Femur (tissue), 1 donor: Measurements from ENCODE around the gene PDE7B.

Source experiments
- DNase-seq: peaks from one replicate; pipeline ENCODE4 v3.0.0-alpha.2; 2017

Gene PDE7B

GRCh38 chr6:135891710-135892109 lies 40.2 kb downstream of the PDE7B start:
- DNase-seq = no peak

DNA sequence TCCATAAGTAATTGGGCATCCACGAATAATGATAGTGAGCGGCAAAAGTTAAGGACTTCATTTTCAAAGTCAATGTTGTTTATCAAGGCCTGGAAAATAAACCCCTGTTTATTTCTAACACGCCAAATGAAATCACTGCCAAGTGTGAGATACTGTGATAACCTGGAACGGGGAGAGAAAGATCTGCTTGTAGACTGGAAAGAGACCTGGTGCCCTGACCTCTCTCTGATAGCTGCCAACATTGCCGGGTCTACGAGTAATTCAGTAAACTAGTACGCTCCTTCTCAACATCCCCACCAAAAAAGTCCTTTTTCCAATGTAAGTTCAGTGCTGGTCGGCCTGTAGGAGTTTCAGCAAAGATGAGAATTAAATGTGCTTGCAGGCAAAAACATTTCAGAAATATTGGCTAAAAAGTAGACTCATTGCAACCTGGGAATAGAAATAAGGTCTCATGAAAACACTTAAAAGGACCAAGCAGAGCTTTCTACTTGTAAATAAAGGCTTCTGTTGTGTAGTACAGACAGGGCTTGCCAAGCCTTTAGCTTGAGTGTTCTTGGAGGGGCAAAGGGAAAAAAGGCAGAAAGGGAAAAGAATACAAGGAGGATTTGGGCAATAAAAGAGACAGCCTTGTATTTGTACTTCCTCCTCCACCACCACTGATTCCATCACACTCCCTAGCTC lies 43.9 kb downstream of the PDE7B start:
- DNase-seq = no peak

- no peak for DNase-seq
Measured at GRCh38 chr6:135897087-135897486, 45.6 kb downstream of the PDE7B start.

- peak; percentile 84 for DNase-seq
Measured at GRCh38 chr6:135901774-135902524, 50.4 kb downstream of the PDE7B start.

GRCh38 chr6:135902756-135903331 lies 51.3 kb downstream of the PDE7B start:
- DNase-seq = no peak

DNA sequence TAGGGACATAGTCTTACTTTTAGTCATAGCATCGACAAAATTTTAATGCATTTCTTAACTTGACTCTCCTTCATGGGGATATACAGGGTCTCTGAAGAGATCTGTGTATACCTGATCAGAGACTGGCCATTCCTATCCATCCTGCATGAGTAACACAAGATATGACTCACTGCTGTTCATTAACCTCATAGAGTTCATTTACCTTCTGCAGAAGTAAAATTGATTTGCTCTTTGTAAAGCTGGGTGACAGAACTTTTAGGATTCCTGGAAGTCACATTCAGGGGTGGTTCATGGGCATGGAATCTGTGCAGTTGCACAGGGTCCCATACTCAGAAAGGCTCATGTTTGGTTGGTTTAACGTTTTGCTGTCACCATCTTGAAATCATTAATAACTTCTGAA lies 53.2 kb downstream of the PDE7B start:
- DNase-seq = no peak

- peak; percentile 51 for DNase-seq
Measured at GRCh38 chr6:135905604-135906300, 54.3 kb downstream of the PDE7B start.

DNA sequence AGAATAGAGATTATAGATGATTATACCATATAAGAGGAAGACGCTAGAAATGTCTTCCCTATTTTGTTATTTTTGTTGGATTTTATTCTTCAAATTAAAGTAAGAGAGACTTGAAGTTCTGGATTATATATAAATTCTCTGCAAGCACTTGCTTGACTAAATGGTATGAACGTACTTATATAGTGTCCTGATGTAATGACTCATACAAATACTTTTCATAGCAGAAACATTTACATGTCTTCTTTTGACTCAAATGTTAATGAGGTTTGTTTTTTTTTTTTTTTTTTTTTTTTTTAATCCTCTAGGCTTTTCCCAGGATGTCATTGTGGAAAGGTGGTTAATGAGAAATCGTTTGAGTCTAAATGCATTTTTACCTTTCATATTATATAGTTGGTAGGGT lies 55.0 kb downstream of the PDE7B start:
- DNase-seq = no peak

- no peak for DNase-seq
Measured at GRCh38 chr6:135906972-135907465, 55.5 kb downstream of the PDE7B start.

- DNase-seq = no peak
Measured at GRCh38 chr6:135909737-135910387, 58.4 kb downstream of the PDE7B start.

- DNase-seq = no peak
Measured at GRCh38 chr6:135910790-135911618, 59.5 kb downstream of the PDE7B start.

DNA sequence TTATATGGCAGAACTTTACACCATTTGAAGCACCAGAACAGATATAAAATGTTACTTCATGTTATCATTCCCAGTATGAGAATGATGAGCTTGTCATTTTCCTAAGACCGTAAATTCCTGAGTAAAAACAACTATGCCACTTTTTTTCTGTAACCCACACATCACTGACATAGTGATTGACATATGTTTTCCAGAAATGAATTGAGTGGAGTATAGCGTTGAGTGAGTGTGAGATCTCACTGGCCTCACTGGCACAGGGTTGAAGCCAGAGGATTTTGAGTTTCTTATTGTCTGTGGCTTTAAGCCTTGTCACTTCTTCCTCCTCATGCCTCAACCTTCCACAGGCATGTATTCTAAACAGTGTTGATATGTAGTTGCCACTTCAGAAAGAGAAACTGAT lies 62.3 kb downstream of the PDE7B start:
- DNase-seq = no peak

DNA sequence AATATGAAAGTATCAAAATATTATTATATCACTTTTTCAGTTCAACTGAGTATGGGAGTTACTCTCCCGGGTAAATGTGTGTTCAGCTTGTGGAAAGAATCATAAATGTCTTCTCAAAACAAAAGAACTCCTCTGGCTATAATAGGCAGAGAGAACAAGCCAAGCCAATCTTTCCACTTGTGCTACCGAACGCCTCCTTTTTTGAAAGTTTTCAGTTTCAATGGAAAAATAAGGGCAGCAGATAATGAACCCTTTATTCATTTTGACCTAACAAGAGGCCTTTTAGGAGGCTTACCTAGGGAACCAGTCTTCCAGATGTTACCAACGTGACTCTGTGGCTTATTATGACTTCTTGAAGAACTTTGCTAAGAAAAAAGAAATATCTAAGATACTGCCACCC lies 67.5 kb downstream of the PDE7B start:
- no peak for DNase-seq

DNA sequence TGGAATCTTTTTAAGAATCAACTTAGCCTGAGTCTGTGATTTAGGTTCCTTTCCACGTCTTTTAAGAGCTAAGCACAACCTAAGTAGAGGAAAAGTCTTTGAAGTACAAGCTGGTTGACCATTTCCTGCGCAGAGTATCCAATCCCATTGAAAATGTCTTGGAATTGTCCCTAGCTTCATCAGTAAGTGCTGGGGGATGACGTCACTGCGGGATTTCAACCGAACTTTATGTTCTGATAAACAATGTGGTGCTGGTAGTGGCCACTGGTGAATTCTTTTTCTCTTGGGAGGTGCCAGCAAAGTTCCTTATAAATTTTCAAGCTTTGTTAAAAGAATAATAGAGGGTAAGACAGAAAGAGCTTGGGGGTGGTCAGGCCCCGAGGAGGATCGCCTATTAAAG lies 69.2 kb downstream of the PDE7B start:
- no peak for DNase-seq

- no peak for DNase-seq
Measured at GRCh38 chr6:135921188-135921587, 69.7 kb downstream of the PDE7B start.

DNA sequence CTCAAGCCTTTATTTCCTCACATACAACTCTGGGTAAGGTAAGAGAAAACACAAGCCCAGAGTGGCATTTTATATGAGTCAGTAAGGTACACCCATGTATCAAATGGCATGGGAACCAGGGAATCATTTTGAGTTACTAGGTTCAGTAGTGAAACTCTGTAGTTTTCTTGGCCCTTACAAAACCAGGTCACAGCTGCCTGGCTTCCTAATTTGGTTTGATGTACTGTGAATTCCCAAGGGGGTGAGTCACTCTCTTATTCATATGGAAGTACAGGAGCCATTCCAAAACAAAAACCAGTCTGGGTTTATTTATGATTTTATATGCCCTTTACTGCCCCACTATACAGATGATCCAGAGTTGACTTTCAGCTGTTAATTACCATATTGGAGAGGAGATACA lies 70.7 kb downstream of the PDE7B start:
- peak; percentile 75 for DNase-seq

- peak; percentile 61 for DNase-seq
Measured at GRCh38 chr6:135922746-135923145, 71.2 kb downstream of the PDE7B start.

DNA sequence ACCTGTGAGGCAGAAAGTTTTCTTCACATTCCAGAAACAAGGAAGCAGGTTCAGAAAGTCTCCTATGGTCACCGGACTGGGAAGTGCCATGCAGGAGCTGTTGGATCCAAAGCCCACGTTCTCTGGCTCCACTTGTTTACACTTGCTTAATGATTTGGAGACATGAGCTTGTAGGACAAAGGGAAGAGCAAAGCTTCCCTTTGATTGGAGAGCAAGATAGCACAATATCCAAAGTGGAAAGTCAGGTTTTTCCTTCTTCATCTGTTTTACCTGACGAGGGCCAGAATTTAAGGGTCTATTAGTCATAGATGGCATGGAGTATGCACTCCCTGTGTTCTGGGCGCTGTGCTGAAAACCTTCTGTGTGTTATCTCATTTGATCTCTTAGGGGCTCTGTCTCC lies 81.2 kb downstream of the PDE7B start:
- no peak for DNase-seq

GRCh38 chr6:135935941-135936601 lies 84.6 kb downstream of the PDE7B start:
- peak; percentile 45 for DNase-seq

DNA sequence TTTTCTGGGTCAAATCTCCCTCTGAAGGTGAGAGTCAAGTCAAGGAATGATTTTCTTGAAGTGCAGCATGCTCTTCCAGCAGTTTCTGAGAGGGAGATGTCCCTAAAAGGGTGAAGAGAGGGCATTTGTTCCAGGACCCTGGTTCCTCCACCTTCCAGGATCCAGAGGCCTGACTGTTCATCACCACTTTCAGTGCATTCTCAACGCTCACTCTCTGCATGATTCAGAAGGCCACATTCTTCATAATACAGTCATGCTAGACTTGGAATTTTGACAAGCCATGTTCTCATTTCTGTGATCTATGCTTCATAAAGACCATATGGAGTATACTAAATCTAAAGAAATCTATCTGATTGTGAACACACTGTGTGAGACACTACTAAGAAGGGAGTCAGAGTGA lies 85.1 kb downstream of the PDE7B start:
- DNase-seq = no peak

DNA sequence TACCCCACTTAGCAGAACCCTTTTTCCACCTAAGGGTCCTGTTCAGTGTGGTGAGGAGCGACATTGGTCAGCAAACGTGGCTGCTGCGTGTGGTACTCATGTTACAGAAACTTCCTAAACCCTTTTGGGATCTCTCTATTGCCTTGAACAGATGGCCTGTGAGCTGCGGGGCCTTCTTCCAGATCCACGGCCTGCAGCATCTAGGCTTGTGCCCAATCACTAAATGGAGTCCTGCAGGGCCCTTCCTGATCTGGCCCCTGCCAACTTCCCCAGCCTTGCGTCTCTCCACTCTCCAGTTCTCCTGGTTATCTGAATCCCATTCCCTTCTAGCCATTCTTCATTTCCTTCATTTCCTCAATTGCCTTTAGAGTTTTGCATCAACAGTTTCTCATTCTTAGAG lies 85.6 kb downstream of the PDE7B start:
- DNase-seq = no peak
